MM.1S (cell line): ENCODE measurements around the gene ZBTB25.

Experiments
- EZH2phosphoT487 ChIP-seq: fragments of 300-600 bp; sonication (generic); IDR thresholded peaks from 2 replicates; pipeline ENCODE4 v1.6.1; 2018; ENCODE audit warnings: antibody characterized with exemption, low read length
- TF ChIP-seq, protein P1 (sequence below): fragments of 300-600 bp; sonication (generic); IDR thresholded peaks from 2 replicates; pipeline ENCODE4 v1.5.1; 2016; ENCODE audit warnings: antibody characterized with exemption, low read length, mixed read lengths

DNA sequence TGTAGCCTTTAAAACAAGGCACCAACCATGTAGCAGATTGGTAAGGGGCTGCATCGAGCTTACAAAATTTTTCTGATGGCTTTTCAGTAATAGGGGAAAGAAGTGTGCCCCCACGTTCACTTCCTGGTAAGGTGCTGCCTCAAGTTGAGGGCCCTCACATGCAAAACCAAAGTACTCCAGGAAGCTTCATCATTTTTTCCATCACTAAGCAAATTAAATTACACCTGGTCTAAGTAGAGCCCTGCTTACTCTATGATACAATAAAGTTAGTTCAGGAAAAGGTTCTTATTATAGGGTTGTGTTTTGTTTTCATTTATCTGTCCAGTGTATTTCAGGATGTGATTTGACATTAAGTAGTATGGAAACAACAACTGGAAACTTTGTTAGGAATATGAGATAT, 53.4 kb downstream of the ZBTB25 start:
- TF ChIP-seq, protein P1, sequence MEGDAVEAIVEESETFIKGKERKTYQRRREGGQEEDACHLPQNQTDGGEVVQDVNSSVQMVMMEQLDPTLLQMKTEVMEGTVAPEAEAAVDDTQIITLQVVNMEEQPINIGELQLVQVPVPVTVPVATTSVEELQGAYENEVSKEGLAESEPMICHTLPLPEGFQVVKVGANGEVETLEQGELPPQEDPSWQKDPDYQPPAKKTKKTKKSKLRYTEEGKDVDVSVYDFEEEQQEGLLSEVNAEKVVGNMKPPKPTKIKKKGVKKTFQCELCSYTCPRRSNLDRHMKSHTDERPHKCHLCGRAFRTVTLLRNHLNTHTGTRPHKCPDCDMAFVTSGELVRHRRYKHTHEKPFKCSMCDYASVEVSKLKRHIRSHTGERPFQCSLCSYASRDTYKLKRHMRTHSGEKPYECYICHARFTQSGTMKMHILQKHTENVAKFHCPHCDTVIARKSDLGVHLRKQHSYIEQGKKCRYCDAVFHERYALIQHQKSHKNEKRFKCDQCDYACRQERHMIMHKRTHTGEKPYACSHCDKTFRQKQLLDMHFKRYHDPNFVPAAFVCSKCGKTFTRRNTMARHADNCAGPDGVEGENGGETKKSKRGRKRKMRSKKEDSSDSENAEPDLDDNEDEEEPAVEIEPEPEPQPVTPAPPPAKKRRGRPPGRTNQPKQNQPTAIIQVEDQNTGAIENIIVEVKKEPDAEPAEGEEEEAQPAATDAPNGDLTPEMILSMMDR: no peak
- no peak for TF ChIP-seq EZH2phosphoT487
